Measurements from ENCODE around the gene ASB10. TPM values are rescaled to one million over a fixed set of nuclear protein-coding genes. Genes with fewer than 3 reads are reported as not detected.

The ASB10 gene
- total and polyA plus RNA-seq, 2 experiments from 2014 or later, result not detected

DNA sequence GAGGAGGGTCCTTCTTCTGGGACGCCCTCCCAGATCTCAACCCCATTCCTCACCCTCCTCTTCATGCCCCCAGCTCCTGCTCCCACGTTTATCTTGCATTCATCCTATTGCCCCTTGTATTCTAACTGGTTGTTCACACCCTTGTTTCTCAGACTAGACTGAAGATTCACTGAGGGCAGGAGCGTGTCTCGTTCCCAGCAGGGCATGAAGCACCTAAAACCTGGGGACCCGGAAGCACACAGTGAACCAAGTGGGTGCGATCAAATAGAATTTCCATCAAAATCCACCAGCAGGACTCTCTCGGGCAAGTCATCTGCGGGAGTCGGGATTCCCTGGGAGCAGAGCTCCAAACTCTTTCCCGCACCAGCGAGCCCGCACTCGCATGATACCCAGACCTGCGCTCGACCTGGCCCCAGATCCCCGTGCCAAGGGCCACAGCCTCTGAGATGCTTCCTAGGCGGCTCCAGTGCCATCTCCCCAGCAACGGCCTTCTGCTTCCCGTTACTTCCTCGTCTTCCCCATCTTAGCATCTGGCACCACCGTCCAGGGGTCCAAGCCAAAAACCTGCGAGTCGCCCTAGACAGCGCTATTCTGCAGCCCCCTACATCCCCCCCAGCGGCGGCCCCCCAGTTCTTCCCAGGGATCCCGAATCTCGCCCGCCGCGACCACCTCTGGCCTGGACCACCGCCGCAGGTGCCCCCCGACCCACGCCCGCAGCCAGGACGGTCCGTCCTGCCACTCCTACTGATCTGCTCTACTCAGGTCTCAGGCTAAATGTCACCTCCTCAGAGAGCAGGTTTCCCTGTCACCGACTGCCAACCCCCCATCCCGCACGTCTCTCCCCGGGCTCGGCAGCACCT, 13.4 kb downstream of the ASB10 start (continued):
- TF ChIP-seq JUNB (IDR thresholded peaks at IDR 0.05; ENCODE audit: unreplicated experiment), result no peak
- TF ChIP-seq, protein P1, sequence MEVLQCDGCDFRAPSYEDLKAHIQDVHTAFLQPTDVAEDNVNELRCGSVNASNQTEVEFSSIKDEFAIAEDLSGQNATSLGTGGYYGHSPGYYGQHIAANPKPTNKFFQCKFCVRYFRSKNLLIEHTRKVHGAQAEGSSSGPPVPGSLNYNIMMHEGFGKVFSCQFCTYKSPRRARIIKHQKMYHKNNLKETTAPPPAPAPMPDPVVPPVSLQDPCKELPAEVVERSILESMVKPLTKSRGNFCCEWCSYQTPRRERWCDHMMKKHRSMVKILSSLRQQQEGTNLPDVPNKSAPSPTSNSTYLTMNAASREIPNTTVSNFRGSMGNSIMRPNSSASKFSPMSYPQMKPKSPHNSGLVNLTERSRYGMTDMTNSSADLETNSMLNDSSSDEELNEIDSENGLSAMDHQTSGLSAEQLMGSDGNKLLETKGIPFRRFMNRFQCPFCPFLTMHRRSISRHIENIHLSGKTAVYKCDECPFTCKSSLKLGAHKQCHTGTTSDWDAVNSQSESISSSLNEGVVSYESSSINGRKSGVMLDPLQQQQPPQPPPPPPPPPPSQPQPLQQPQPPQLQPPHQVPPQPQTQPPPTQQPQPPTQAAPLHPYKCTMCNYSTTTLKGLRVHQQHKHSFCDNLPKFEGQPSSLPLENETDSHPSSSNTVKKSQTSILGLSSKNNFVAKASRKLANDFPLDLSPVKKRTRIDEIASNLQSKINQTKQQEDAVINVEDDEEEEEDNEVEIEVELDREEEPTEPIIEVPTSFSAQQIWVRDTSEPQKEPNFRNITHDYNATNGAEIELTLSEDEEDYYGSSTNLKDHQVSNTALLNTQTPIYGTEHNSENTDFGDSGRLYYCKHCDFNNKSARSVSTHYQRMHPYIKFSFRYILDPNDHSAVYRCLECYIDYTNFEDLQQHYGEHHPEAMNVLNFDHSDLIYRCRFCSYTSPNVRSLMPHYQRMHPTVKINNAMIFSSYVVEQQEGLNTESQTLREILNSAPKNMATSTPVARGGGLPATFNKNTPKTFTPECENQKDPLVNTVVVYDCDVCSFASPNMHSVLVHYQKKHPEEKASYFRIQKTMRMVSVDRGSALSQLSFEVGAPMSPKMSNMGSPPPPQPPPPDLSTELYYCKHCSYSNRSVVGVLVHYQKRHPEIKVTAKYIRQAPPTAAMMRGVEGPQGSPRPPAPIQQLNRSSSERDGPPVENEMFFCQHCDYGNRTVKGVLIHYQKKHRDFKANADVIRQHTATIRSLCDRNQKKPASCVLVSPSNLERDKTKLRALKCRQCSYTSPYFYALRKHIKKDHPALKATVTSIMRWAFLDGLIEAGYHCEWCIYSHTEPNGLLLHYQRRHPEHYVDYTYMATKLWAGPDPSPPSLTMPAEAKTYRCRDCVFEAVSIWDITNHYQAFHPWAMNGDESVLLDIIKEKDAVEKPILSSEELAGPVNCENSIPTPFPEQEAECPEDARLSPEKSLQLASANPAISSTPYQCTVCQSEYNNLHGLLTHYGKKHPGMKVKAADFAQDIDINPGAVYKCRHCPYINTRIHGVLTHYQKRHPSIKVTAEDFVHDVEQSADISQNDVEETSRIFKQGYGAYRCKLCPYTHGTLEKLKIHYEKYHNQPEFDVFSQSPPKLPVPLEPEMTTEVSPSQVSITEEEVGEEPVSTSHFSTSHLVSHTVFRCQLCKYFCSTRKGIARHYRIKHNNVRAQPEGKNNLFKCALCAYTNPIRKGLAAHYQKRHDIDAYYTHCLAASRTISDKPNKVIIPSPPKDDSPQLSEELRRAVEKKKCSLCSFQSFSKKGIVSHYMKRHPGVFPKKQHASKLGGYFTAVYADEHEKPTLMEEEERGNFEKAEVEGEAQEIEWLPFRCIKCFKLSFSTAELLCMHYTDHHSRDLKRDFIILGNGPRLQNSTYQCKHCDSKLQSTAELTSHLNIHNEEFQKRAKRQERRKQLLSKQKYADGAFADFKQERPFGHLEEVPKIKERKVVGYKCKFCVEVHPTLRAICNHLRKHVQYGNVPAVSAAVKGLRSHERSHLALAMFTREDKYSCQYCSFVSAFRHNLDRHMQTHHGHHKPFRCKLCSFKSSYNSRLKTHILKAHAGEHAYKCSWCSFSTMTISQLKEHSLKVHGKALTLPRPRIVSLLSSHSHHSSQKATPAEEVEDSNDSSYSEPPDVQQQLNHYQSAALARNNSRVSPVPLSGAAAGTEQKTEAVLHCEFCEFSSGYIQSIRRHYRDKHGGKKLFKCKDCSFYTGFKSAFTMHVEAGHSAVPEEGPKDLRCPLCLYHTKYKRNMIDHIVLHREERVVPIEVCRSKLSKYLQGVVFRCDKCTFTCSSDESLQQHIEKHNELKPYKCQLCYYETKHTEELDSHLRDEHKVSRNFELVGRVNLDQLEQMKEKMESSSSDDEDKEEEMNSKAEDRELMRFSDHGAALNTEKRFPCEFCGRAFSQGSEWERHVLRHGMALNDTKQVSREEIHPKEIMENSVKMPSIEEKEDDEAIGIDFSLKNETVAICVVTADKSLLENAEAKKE (CRISPR knock-in tag; IDR thresholded peaks at IDR 0.05), result no peak
- TF ChIP-seq EZH2phosphoT487 (IDR thresholded peaks at IDR 0.05; ENCODE audit: unreplicated experiment), result no peak
- TF ChIP-seq ZNF331 (CRISPR knock-in tag; IDR thresholded peaks at IDR 0.05; ENCODE audit: low read depth), result no peak
- no peak for TF ChIP-seq POLR2AphosphoS5 (IDR thresholded peaks at IDR 0.05; ENCODE audit: low read depth)

DNA sequence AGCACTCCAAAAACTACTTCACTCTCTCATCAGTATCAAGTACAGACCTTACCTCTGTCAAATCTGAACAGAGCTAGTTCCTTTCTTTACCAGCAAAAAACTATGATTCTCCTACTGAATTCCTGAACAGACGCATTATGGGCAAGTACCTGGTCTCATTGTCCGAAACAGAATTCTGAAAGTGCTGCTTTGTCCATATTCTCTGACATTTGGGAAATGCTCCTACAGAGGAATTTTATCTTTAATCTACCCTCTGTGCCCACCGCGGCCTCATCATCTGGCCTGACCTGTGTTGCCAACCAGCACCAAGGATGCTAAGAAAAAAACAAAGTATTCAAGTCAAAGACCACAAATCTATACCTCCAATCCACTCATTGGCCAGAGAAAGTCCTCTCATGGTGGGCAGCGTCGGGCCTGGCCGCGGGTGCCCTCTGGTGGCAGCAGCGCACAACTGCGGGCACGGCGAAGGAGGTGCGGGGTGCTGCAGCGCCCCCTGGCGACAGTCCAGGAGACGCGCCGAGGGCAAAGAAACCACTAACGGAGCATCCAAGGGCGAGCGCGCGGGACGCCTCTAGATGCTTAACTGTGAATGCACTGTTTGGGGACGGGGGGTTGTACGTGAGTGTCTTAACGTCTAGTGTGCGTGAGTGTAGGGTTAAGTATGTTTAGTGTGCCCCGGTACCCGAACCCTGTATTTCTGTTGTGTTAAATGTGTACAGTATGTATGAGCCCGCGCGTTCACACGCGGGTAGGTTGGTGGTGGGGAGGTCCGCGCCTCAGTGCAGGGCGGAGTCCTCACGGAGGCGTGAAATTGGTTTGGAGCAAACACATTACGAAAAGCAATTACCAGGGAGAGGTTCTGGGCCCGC, 14.5 kb downstream of the ASB10 start:
- H3K79me2 ChIP-seq (replicated peaks; ENCODE audit: insufficient read depth), result no peaks in the 10 kb centered on the region
- H3K27ac ChIP-seq (ENCODE audit: low read depth), result no peak overlapping the region
- peaks cover 13% of the 10 kb centered on the region; the same call in 1 of the 2 replicates for H3F3A ChIP-seq (replicated peaks; ENCODE audit: low read depth)
- peaks cover 13% of the 10 kb centered on the region; the same call in 2 of the 3 replicates for H3K36me3 Mint-ChIP-seq (ENCODE audit: low read depth)
- H2AFZ ChIP-seq, result no peak overlapping the region
- H3K27ac Mint-ChIP-seq, result no peak overlapping the region
- H3K27me3 ChIP-seq (ENCODE audit: insufficient read depth), result peaks cover 86% of the 10 kb centered on the region
- DNase-seq (ENCODE audit: low spot score) (peak; percentile 85), ATAC-seq (peak; percentile 36)
- peaks cover 6% of the 10 kb centered on the region; the same call in 1 of the 2 replicates for H4K20me1 ChIP-seq (replicated peaks; ENCODE audit: insufficient read depth)
- no peak overlapping the region for H3K4me3 Mint-ChIP-seq
- no peaks in the 10 kb centered on the region for H3K36me3 ChIP-seq (ENCODE audit: insufficient read depth)
- H3K4me2 ChIP-seq, result 0 out of 2 replicates have a peak overlapping the region, but pooled peaks have one; percentile 51
- peaks cover 21% of the 10 kb centered on the region for H3K4me1 Mint-ChIP-seq
- peaks cover 26% of the 10 kb centered on the region for H3K9me3 Mint-ChIP-seq
- H3K4me3 ChIP-seq, result no peak overlapping the region
- 0 out of 2 replicates have a peak, but pooled peaks cover 5% of the 10 kb centered on the region for H3K9me2 ChIP-seq (ENCODE audit: insufficient read depth)
- H3K27me3 Mint-ChIP-seq (ENCODE audit: insufficient read depth, low read depth, poor library complexity), result peaks cover 67% of the 10 kb centered on the region
- peaks cover 5% of the 10 kb centered on the region; the same call in 1 of the 2 replicates for H3K4me1 ChIP-seq (ENCODE audit: insufficient read depth)
- peak; percentile 78 for TF ChIP-seq CREB1 (CRISPR knock-in tag; IDR thresholded peaks at IDR 0.05; ENCODE audit: low read depth)
- peak; percentile 12 for TF ChIP-seq EZH2 (IDR thresholded peaks at IDR 0.05; ENCODE audit: low read depth, unreplicated experiment)
